HG03196 (cell line): ENCODE results near the gene BNC2.
"Not testable (repeated sequence)": the region's sequence is repeated elsewhere in the genome, so short reads cannot be mapped to it uniquely, and the experiment has no call there.

ENCODE experiments used
- ATAC-seq: cut with Tn5 transposase; IDR thresholded peaks from one replicate; pipeline ENCODE4 v1.9.1; 2021; ENCODE audit not compliant: unreplicated experiment

The BNC2 gene

GRCh38 chr9:16461137-16461840 lies 409.2 kb downstream of the BNC2 start:
- no peak for ATAC-seq

GRCh38 chr9:16460696-16461095 lies 409.8 kb downstream of the BNC2 start:
- ATAC-seq = no peak

- ATAC-seq = no peak
These were observed 410.9 kb downstream of the BNC2 start for GRCh38 chr9:16459421-16460148.

- ATAC-seq = no peak
These were observed 411.6 kb downstream of the BNC2 start for GRCh38 chr9:16458696-16459420.

GRCh38 chr9:16455842-16456241 lies 414.6 kb downstream of the BNC2 start:
- no peak for ATAC-seq

- no peak for ATAC-seq
These were observed 417.1 kb downstream of the BNC2 start for GRCh38 chr9:16453390-16453789.

GRCh38 chr9:16450578-16450977 lies 419.9 kb downstream of the BNC2 start:
- ATAC-seq = no peak

- ATAC-seq = no peak
These were observed 420.4 kb downstream of the BNC2 start for GRCh38 chr9:16450043-16450442.

GRCh38 chr9:16449076-16449730 lies 421.3 kb downstream of the BNC2 start:
- ATAC-seq = no peak

GRCh38 chr9:16447946-16448345 lies 422.5 kb downstream of the BNC2 start:
- ATAC-seq = no peak

GRCh38 chr9:16446636-16447035 lies 423.8 kb downstream of the BNC2 start:
- ATAC-seq = no peak

- no peak for ATAC-seq
These were observed 425.1 kb downstream of the BNC2 start for GRCh38 chr9:16445141-16445920.

- no peak for ATAC-seq
These were observed 427.8 kb downstream of the BNC2 start for GRCh38 chr9:16442622-16443021.

GRCh38 chr9:16441791-16442190 lies 428.7 kb downstream of the BNC2 start:
- ATAC-seq = no peak

- ATAC-seq = not testable (repeated sequence)
These were observed 431.6 kb downstream of the BNC2 start for GRCh38 chr9:16438831-16439230.

- no peak for ATAC-seq
These were observed 433.9 kb downstream of the BNC2 start for GRCh38 chr9:16436545-16436944.

GRCh38 chr9:16434526-16434925 lies 435.9 kb downstream of the BNC2 start:
- ATAC-seq = no peak

GRCh38 chr9:16433494-16433893 lies 437.0 kb downstream of the BNC2 start:
- ATAC-seq = no peak

GRCh38 chr9:16431666-16432392 lies 438.6 kb downstream of the BNC2 start:
- no peak for ATAC-seq

- no peak for ATAC-seq
These were observed 440.8 kb downstream of the BNC2 start for GRCh38 chr9:16429671-16430070.
